OCI-LY7 (cell line): ENCODE data around the gene ABHD10. TPM values are rescaled to one million over a fixed set of nuclear protein-coding genes. Genes with fewer than 3 reads are reported as not detected.

ENCODE experiments used
- BruUV-seq: library from RNA; stranded (reverse); fragments of 400-500 nt; replicated peaks from 2 replicates; lab custom pipeline; 2021; lab: Mats Ljungman, UMichigan
- CTCF ChIA-PET: fragments of 300-600 bp; sonication (Branson Sonifier 250); formaldehyde crosslinking; loops from one replicate; lab custom pipeline; 2022; ENCODE audit warnings: antibody characterized with exemption; ENCODE audit not compliant: unreplicated experiment; lab: Charles Lee
- POLR2A ChIA-PET: fragments of 300-600 bp; sonication (Branson Sonifier 250); formaldehyde crosslinking; loops from one replicate; lab custom pipeline; 2022; ENCODE audit warnings: antibody characterized with exemption; lab: Charles Lee
- DNase-seq: peaks from one replicate; pipeline ENCODE4 v3.0.0-alpha.2; 2015; ENCODE audit warnings: low spot score
- H2AFZ ChIP-seq: fragments of 200-600 bp; sonication (generic), shearing (Covaris generic); 2 replicates; pipeline ENCODE4 v1.6.1; 2014; ENCODE audit warnings: mild to moderate bottlenecking, antibody characterized with exemption, low read length, moderate library complexity
- H3K27ac ChIP-seq: fragments of 200-600 bp; sonication (generic); 2 replicates; pipeline ENCODE4 v1.5.1; 2014; ENCODE audit warnings: mixed run types, low read depth, mild to moderate bottlenecking, moderate library complexity, low read length, inconsistent platforms; ENCODE audit not compliant: poor library complexity, severe bottlenecking
- H3K36me3 ChIP-seq: fragments of 200-600 bp; sonication (generic); 2 replicates; pipeline ENCODE4 v1.6.1; 2014; ENCODE audit warnings: mild to moderate bottlenecking, antibody characterized with exemption, low read length, moderate library complexity, mixed read lengths; ENCODE audit not compliant: insufficient read depth
- H3K4me1 ChIP-seq: fragments of 200-600 bp; sonication (generic); 2 replicates; pipeline ENCODE4 v1.5.1; 2014; ENCODE audit warnings: mild to moderate bottlenecking, low read length; ENCODE audit not compliant: insufficient read depth, poor library complexity, severe bottlenecking
- H3K4me2 ChIP-seq: fragments of 200-600 bp; sonication (generic); 2 replicates; pipeline ENCODE4 v1.6.1; 2014; ENCODE audit warnings: mild to moderate bottlenecking, low read length
- H3K4me3 ChIP-seq: fragments of 200-600 bp; sonication (generic); 2 replicates; pipeline ENCODE4 v1.5.1; 2014; ENCODE audit warnings: mild to moderate bottlenecking, low read depth, low read length; ENCODE audit not compliant: poor library complexity, severe bottlenecking
- H3K79me2 ChIP-seq: fragments of 200-600 bp; sonication (generic); 2 replicates; pipeline ENCODE4 v1.6.1; 2016; ENCODE audit warnings: low read depth, mild to moderate bottlenecking, low read length, moderate library complexity, mixed read lengths; ENCODE audit not compliant: insufficient read depth
- H3K9me2 ChIP-seq: fragments of 200-600 bp; sonication (generic); 2 replicates; pipeline ENCODE4 v1.6.1; 2016; ENCODE audit warnings: mild to moderate bottlenecking, low read length, mixed read lengths; ENCODE audit not compliant: insufficient read depth
- H3K9me3 ChIP-seq: fragments of 200-600 bp; sonication (generic); 2 replicates; pipeline ENCODE4 v1.6.1; 2014; ENCODE audit warnings: mild to moderate bottlenecking, mixed run types, low read length, mixed read lengths
- H4K20me1 ChIP-seq: fragments of 200-600 bp; sonication (generic); 2 replicates; pipeline ENCODE4 v1.6.1; 2014; ENCODE audit warnings: mild to moderate bottlenecking, antibody characterized with exemption, low read length, moderate library complexity, mixed read lengths; ENCODE audit not compliant: insufficient read depth
- EZH2phosphoT487 ChIP-seq: fragments of 200-600 bp; sonication (generic); IDR thresholded peaks from 2 replicates; pipeline ENCODE4 v1.6.1; 2018; ENCODE audit warnings: low read depth, borderline replicate concordance, mild to moderate bottlenecking, mixed run types, antibody characterized with exemption, low read length, moderate library complexity, mixed read lengths
- intact Hi-C: fragments of 100-400 bp; cut with micrococcal nuclease; formaldehyde crosslinking; loops from one replicate; pipeline ENCODE4 v1.10.0; 2022; ENCODE audit not compliant: unreplicated experiment
- total RNA-seq, 2 experiments: library from RNA; depleted of rRNA in 1 of 2; stranded (reverse); fragments of >200 nt in 1 of 2; shearing (Covaris generic) in 1 of 2; gene quantifications; 2 replicates each; pipeline ENCODE4 v1.2.3, GENCODE V29; 2014 to 2022
- TF ChIP-seq, protein P1 (sequence below): fragments of 200-600 bp; sonication (generic); conservative IDR thresholded peaks from 2 replicates; pipeline ENCODE4 v1.5.1; 2014; ENCODE audit warnings: mild to moderate bottlenecking, antibody characterized with exemption, low read length, moderate library complexity, mixed read lengths

The ABHD10 gene
- total RNA-seq, 2 experiments from 2014 or later, result 40.8 to 46.5 TPM

DNA sequence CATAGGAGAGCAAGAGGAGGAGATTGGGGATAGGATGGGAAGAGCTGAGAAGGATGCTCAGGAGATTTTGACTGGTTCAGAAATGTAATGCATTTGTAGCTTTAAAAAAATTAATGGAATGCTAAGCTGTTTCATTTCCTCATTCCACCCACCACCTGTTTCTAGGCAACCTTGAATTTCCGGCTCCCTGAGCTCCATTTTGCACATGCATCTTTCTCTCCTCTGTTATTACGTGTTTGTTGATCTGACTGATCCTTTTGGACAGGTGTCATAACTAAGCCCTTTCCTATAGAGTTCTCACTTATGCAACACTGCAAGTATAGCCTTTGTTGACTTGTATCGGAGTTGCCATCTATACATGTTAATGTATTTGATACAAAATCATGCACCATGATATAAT is 60.0 kb downstream of the ABHD10 start:
- intact Hi-C loops, result no loop called here
- ChIA-PET CTCF (interaction anchor here (0.6 kb wide), 1 partner anchor 52 kb away, joined by 3 read pairs; no protein-coding TSS in a partner anchor), POLR2A (interaction anchor here (0.8 to 1.5 kb wide), 8 partner anchors 15 to 64 kb away, joined by 3 to 16 read pairs (median 3); partner anchors contain the start of gene ABHD10)
- no TSS peak for BruUV-seq
- Histone ChIP-seq H3K9me3 (no peaks in the 10 kb centered on the region), H3K4me1 (peaks cover 14% of the 10 kb centered on the region), H2AFZ (peak overlapping the region; percentile 90), H3K79me2 (no peaks in the 10 kb centered on the region), H3K9me2 (no peaks in the 10 kb centered on the region), H4K20me1 (no peaks in the 10 kb centered on the region), H3K27ac (peak overlapping the region; percentile 19), H3K4me2 (peak overlapping the region; percentile 52), H3K4me3 (no peak overlapping the region), H3K36me3 (no peaks in the 10 kb centered on the region)
- TF ChIP-seq, protein P1, sequence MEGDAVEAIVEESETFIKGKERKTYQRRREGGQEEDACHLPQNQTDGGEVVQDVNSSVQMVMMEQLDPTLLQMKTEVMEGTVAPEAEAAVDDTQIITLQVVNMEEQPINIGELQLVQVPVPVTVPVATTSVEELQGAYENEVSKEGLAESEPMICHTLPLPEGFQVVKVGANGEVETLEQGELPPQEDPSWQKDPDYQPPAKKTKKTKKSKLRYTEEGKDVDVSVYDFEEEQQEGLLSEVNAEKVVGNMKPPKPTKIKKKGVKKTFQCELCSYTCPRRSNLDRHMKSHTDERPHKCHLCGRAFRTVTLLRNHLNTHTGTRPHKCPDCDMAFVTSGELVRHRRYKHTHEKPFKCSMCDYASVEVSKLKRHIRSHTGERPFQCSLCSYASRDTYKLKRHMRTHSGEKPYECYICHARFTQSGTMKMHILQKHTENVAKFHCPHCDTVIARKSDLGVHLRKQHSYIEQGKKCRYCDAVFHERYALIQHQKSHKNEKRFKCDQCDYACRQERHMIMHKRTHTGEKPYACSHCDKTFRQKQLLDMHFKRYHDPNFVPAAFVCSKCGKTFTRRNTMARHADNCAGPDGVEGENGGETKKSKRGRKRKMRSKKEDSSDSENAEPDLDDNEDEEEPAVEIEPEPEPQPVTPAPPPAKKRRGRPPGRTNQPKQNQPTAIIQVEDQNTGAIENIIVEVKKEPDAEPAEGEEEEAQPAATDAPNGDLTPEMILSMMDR, result no peak
- TF ChIP-seq EZH2phosphoT487, result no peak
- DNase-seq, result peak; percentile 69

DNA sequence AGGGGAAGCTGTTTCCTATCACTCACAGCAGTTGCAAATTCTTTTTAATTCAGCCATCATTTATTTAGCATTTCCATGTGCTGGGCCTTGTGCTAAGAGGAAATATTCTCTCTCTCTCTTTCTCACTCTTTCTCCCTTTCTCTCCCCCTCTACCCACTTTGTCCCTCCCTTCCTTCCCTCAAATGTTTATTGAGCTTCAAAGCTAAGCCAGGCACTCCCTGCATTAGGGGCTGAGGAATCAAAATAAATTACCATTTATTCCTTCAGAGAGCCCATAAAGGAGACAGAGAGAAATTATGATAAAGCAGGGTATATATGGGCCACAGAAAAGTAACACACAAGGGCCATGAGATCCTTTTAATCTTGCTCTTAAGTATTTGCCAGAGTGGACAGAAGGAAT is 62.5 kb downstream of the ABHD10 start:
- no peaks in the 10 kb centered on the region for H3K79me2 ChIP-seq
- DNase-seq, result no peak
- no peaks in the 10 kb centered on the region for H3K9me3 ChIP-seq
- intact Hi-C loops, result no loop called here
- peak overlapping the region; percentile 42; the same call in 1 of the 2 replicates for H2AFZ ChIP-seq
- H3K4me3 ChIP-seq, result no peak overlapping the region
- H3K4me2 ChIP-seq, result no peak overlapping the region
- no peak overlapping the region for H3K27ac ChIP-seq
- H4K20me1 ChIP-seq, result no peaks in the 10 kb centered on the region
- H3K36me3 ChIP-seq, result no peaks in the 10 kb centered on the region
- POLR2A ChIA-PET, result no interaction called here
- H3K9me2 ChIP-seq, result no peaks in the 10 kb centered on the region
- H3K4me1 ChIP-seq, result peaks cover 14% of the 10 kb centered on the region
- CTCF ChIA-PET, result interaction anchor here (0.6 to 0.7 kb wide), 2 partner anchors 45 to 203 kb away, joined by 3 read pairs; no protein-coding TSS in a partner anchor
- TF ChIP-seq, protein P1, result no peak
- TF ChIP-seq EZH2phosphoT487, result no peak
- no TSS peak for BruUV-seq

DNA sequence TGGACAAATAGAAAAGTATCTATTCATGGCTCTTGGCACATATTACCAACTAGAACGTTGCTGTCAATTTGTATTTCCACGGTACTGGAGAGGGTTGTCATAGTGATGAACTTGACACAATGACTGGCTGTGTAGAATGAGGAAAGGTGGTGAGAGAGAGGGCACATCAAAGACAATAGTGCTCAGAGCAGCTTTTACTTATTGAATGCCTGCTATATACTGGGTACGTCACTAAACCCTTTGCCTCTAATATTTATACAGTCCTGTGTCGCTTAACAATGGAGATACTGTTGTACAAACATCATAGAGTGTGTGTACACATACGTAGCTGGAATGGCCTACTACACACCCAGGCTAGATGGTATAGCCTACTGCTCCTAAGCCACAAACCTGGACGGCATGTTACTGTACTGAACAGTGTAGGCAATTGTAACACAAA is 64.0 kb downstream of the ABHD10 start:
- no TSS peak for BruUV-seq
- intact Hi-C loops, result loop anchor here (1.0 kb wide), 3 partner anchors 54 to 326 kb away; no protein-coding TSS in a partner anchor
- ChIA-PET POLR2A (interaction anchor here (1.0 to 1.2 kb wide), 4 partner anchors 46 to 183 kb away, joined by 3 to 5 read pairs (median 4); no protein-coding TSS in a partner anchor), CTCF (interaction anchor here (0.9 to 1.1 kb wide), 3 partner anchors 11 to 324 kb away, joined by 3 read pairs; no protein-coding TSS in a partner anchor)
- no peaks in the 10 kb centered on the region for H3K79me2 ChIP-seq
- peaks cover 14% of the 10 kb centered on the region for H3K4me1 ChIP-seq
- H2AFZ ChIP-seq, result peak overlapping the region; percentile 96
- H3K4me2 ChIP-seq, result no peak overlapping the region
- no peak overlapping the region for H3K4me3 ChIP-seq
- H3K9me2 ChIP-seq, result no peaks in the 10 kb centered on the region
- TF ChIP-seq, protein P1, result no peak
- no peak for TF ChIP-seq EZH2phosphoT487
- DNase-seq, result no peak
- no peaks in the 10 kb centered on the region for H3K36me3 ChIP-seq
- no peak overlapping the region for H3K27ac ChIP-seq
- no peaks in the 10 kb centered on the region for H3K9me3 ChIP-seq
- H4K20me1 ChIP-seq, result no peaks in the 10 kb centered on the region
